Astrocyte (in vitro differentiated cells and primary cell): ENCODE results near the gene VWA8. TPM values are rescaled to one million over a fixed set of nuclear protein-coding genes. Genes with fewer than 3 reads are reported as not detected.

ENCODE experiments used
- DNase-seq: peaks from one replicate; pipeline ENCODE4 v3.0.0-alpha.2; 2010; ENCODE audit warnings: low read depth
- FAIRE-seq: peaks from 2 replicates; lab custom pipeline; 2011; peaks lifted over from hg19 to GRCh38; lab: Jason Lieb, UNC
- H2AFZ ChIP-seq: 2 replicates; pipeline ENCODE4 v1.6.0; 2012; ENCODE audit warnings: low read depth, low read length, inconsistent platforms
- H3K27ac ChIP-seq: 2 replicates; pipeline ENCODE4 v1.5.1; 2011; ENCODE audit warnings: low read depth, low read length, inconsistent platforms
- H3K27me3 ChIP-seq: 2 replicates; pipeline ENCODE4 v1.6.0; 2011; ENCODE audit warnings: low read length, inconsistent platforms; ENCODE audit not compliant: insufficient read depth
- H3K36me3 ChIP-seq: 2 replicates; pipeline ENCODE4 v1.5.1; 2011; ENCODE audit warnings: low read length, inconsistent platforms; ENCODE audit not compliant: insufficient read depth
- H3K4me1 ChIP-seq: 2 replicates; pipeline ENCODE4 v1.5.1; 2011; ENCODE audit warnings: low read length, inconsistent platforms; ENCODE audit not compliant: insufficient read depth
- H3K4me2 ChIP-seq: 2 replicates; pipeline ENCODE4 v1.6.0; 2012; ENCODE audit warnings: low read length, inconsistent platforms
- H3K4me3 ChIP-seq: 2 replicates; pipeline ENCODE4 v1.5.1; 2011; ENCODE audit warnings: low read depth, mild to moderate bottlenecking, low read length, inconsistent platforms; ENCODE audit not compliant: insufficient read depth
- H3K79me2 ChIP-seq: 2 replicates; pipeline ENCODE4 v1.6.0; 2012; ENCODE audit warnings: mild to moderate bottlenecking, low read length, inconsistent platforms; ENCODE audit not compliant: insufficient read depth
- H3K9ac ChIP-seq: 2 replicates; pipeline ENCODE4 v1.6.0; 2012; ENCODE audit warnings: mild to moderate bottlenecking, low read length, inconsistent platforms
- H3K9me3 ChIP-seq: 2 replicates; pipeline ENCODE4 v1.5.1; 2012; ENCODE audit warnings: low read depth, mild to moderate bottlenecking, low read length, inconsistent platforms; ENCODE audit not compliant: insufficient read depth
- H4K20me1 ChIP-seq: 2 replicates; pipeline ENCODE4 v1.6.0; 2012; ENCODE audit warnings: low read length, inconsistent platforms; ENCODE audit not compliant: insufficient read depth
- H3K27ac Mint-ChIP-seq: one replicate; pipeline ENCODE4 v1.8.0; 2021; ENCODE audit warnings: mild to moderate bottlenecking, mixed read lengths; ENCODE audit not compliant: unreplicated experiment
- H3K27me3 Mint-ChIP-seq: one replicate; pipeline ENCODE4 v1.8.0; 2021; ENCODE audit warnings: low read depth, mixed read lengths; ENCODE audit not compliant: unreplicated experiment
- H3K36me3 Mint-ChIP-seq: one replicate; pipeline ENCODE4 v1.8.0; 2021; ENCODE audit warnings: low read depth, mixed read lengths; ENCODE audit not compliant: unreplicated experiment
- H3K4me1 Mint-ChIP-seq: one replicate; pipeline ENCODE4 v1.8.0; 2021; ENCODE audit warnings: low read depth, mixed read lengths; ENCODE audit not compliant: unreplicated experiment
- H3K4me3 Mint-ChIP-seq: one replicate; pipeline ENCODE4 v1.8.0; 2021; ENCODE audit warnings: mild to moderate bottlenecking, moderate library complexity, mixed read lengths; ENCODE audit not compliant: unreplicated experiment
- H3K9me3 Mint-ChIP-seq: one replicate; pipeline ENCODE4 v1.8.0; 2021; ENCODE audit warnings: mild to moderate bottlenecking, mixed read lengths; ENCODE audit not compliant: unreplicated experiment
- CTCF ChIP-seq: IDR thresholded peaks from 2 replicates; pipeline ENCODE4 v1.5.1; 2011; ENCODE audit warnings: low read depth, mild to moderate bottlenecking, inconsistent platforms, low read length, moderate library complexity; ENCODE audit not compliant: insufficient read depth
- EZH2 ChIP-seq: IDR thresholded peaks from 2 replicates; pipeline ENCODE4 v1.6.1; 2012; ENCODE audit warnings: mild to moderate bottlenecking, low read length, inconsistent platforms; ENCODE audit not compliant: insufficient read depth
- total RNA-seq: library from RNA; stranded (reverse); gene quantifications from 2 replicates; pipeline ENCODE4 v1.2.1, GENCODE V29; 2021

VWA8 gene
- total RNA-seq, 1 donor from 2014 or later = 15.6 TPM

- no peak for FAIRE-seq
- no peak overlapping the region for H3K4me2 ChIP-seq
- H3K9ac ChIP-seq = no peak overlapping the region
- H3K27ac ChIP-seq = no peak overlapping the region
- Mint-ChIP-seq H3K4me1 (peaks cover 29% of the 10 kb centered on the region), H3K36me3 (peaks cover 24% of the 10 kb centered on the region), H3K4me3 (no peak overlapping the region), H3K27me3 (no peaks in the 10 kb centered on the region), H3K27ac (no peak overlapping the region), H3K9me3 (peaks cover 17% of the 10 kb centered on the region)
- no peak overlapping the region for H2AFZ ChIP-seq
- peaks cover 15% of the 10 kb centered on the region for H3K79me2 ChIP-seq
- no peak overlapping the region for H3K4me3 ChIP-seq
- TF ChIP-seq CTCF (no peak), EZH2 (no peak)
- no peaks in the 10 kb centered on the region for H3K9me3 ChIP-seq
- H3K4me1 ChIP-seq = peaks cover 20% of the 10 kb centered on the region
- peaks cover 13% of the 10 kb centered on the region for H4K20me1 ChIP-seq
- no peaks in the 10 kb centered on the region for H3K36me3 ChIP-seq
- no peak for DNase-seq
- no peaks in the 10 kb centered on the region for H3K27me3 ChIP-seq
Measured at GRCh38 chr13:41919741-41920487, 41.0 kb downstream of the VWA8 start.

GRCh38 chr13:41919031-41919740, 41.7 kb downstream of the VWA8 start:
- no peak overlapping the region for H3K27ac ChIP-seq

More at GRCh38 chr13:41919031-41919740, 41.7 kb downstream of the VWA8 start:
- no peak overlapping the region for H3K9ac ChIP-seq
- Mint-ChIP-seq H3K27ac (no peak overlapping the region), H3K36me3 (peaks cover 20% of the 10 kb centered on the region), H3K9me3 (peaks cover 15% of the 10 kb centered on the region), H3K27me3 (no peaks in the 10 kb centered on the region), H3K4me3 (no peak overlapping the region), H3K4me1 (peaks cover 32% of the 10 kb centered on the region)
- no peak overlapping the region for H2AFZ ChIP-seq
- H3K36me3 ChIP-seq = no peaks in the 10 kb centered on the region
- DNase-seq (no peak), FAIRE-seq (no peak)
- H4K20me1 ChIP-seq = peaks cover 13% of the 10 kb centered on the region
- H3K9me3 ChIP-seq = no peaks in the 10 kb centered on the region
- no peak overlapping the region for H3K4me3 ChIP-seq
- no peaks in the 10 kb centered on the region for H3K27me3 ChIP-seq
- no peak overlapping the region for H3K4me2 ChIP-seq
- H3K4me1 ChIP-seq = peaks cover 20% of the 10 kb centered on the region
- peaks cover 15% of the 10 kb centered on the region for H3K79me2 ChIP-seq
- TF ChIP-seq CTCF = no peak
- TF ChIP-seq EZH2 = no peak
